ENCODE results near the gene DNAH10. TPM values are rescaled to one million over a fixed set of nuclear protein-coding genes. Genes with fewer than 3 reads are reported as not detected.

The DNAH10 gene
- total RNA-seq, 1 experiment from 2014 or later: 0.17 TPM

- DNase-seq: peak; percentile 76
- Histone ChIP-seq H2AK5ac (ENCODE audit: insufficient read length, low read length) (no peak overlapping the region), H2AFZ (ENCODE audit: low read length) (no peak overlapping the region), H3K4me1 (ENCODE audit: insufficient read depth, low read length) (no peaks in the 10 kb centered on the region), H3K23ac (ENCODE audit: insufficient read length, low read depth, low read length) (no peak overlapping the region), H3K14ac (ENCODE audit: insufficient read depth, low read length) (no peak overlapping the region), H4K91ac (ENCODE audit: insufficient read length, low read depth, low read length) (no peak overlapping the region), H3K23me2 (ENCODE audit: insufficient read length, low read depth, low read length, poor library complexity, severe bottlenecking) (no peaks in the 10 kb centered on the region), H3K79me2 (ENCODE audit: insufficient read depth, low read length) (no peaks in the 10 kb centered on the region), H3K4ac (ENCODE audit: low read depth, low read length) (no peak overlapping the region), H2BK15ac (ENCODE audit: low read depth, low read length) (no peak overlapping the region), H2BK120ac (ENCODE audit: low read depth, low read length, poor library complexity, severe bottlenecking) (no peak overlapping the region), H2BK5ac (ENCODE audit: insufficient read length, low read length) (no peak overlapping the region), H3K27me3 (ENCODE audit: insufficient read depth, low read length) (no peaks in the 10 kb centered on the region), H3K79me1 (ENCODE audit: insufficient read depth, low read depth, low read length, poor library complexity, severe bottlenecking) (no peaks in the 10 kb centered on the region), H2BK20ac (ENCODE audit: low read depth, low read length, poor library complexity, severe bottlenecking) (no peak overlapping the region), H2BK12ac (ENCODE audit: insufficient read length, low read depth, low read length) (no peak overlapping the region), H3K27ac (ENCODE audit: insufficient read length, low read depth, low read length) (no peak overlapping the region), H3K9me3 (ENCODE audit: control insufficient read depth, low read depth, low read length) (no peaks in the 10 kb centered on the region), H3K9ac (ENCODE audit: extremely low read depth, insufficient read length, low read length) (no peak overlapping the region), H3K18ac (ENCODE audit: insufficient read length, low read depth, low read length) (no peak overlapping the region), H3K4me2 (ENCODE audit: insufficient read depth, insufficient read length, low read length) (no peak overlapping the region), H4K5ac (ENCODE audit: insufficient read length, low read depth, low read length) (no peak overlapping the region), H4K8ac (replicated peaks; ENCODE audit: insufficient read length, low read depth, low read length) (no peak overlapping the region), H3K56ac (ENCODE audit: insufficient read length, low read depth, low read length) (no peak overlapping the region), H3T11ph (ENCODE audit: low read length) (no peak overlapping the region), H4K20me1 (ENCODE audit: control insufficient read depth, insufficient read depth, insufficient read length) (no peaks in the 10 kb centered on the region)
- peak; percentile 77 for TF ChIP-seq CTCF (conservative IDR thresholded peaks at IDR 0.05)
- H3K4me3 Mint-ChIP-seq: no peak overlapping the region
- H3K27ac Mint-ChIP-seq: no peak overlapping the region
- H3K4me1 Mint-ChIP-seq: peaks cover 0 to 4% of the 10 kb centered on the region in 2 experiments; a peak in 2 of 4 replicates
- peaks cover 4 to 5% of the 10 kb centered on the region in 2 experiments; a peak in 4 of 5 replicates for H3K9me3 Mint-ChIP-seq
- H3K27me3 Mint-ChIP-seq (ENCODE audit: low read depth): peaks cover 86% of the 10 kb centered on the region
- no CpG with 5 or more reads among the region's 16 CpGs for WGBS (ENCODE audit: extremely low coverage, insufficient read length, low lambda C conversion rate)
- peaks cover 0 to 4% (median 0%) of the 10 kb centered on the region in 3 experiments; a peak in 1 of 7 replicates for H3K36me3 Mint-ChIP-seq (ENCODE audit: insufficient read depth in 1 of 3, low read depth in 3 of 3)
These were observed 176.8 kb downstream of the DNAH10 start for GRCh38 chr12:123938679-123939480.

Data from H9 (cell line).